Stimulated activated naive CD8-positive, alpha-beta T cell treated with anti-CD3 and anti-CD28 coated beads, Interleukin-15, amount 100 ng/mL, for 72 hours (primary cell): ENCODE results near the gene ZNF587B.
"Not testable (repeated sequence)": the region's sequence is repeated elsewhere in the genome, so short reads cannot be mapped to it uniquely, and the experiment has no call there.

Experiments used
- ATAC-seq: fragments of 150-1000 bp; cut with Tn5 transposase; 2 replicates; pipeline ENCODE4 v1.10.0; 2021; ENCODE audit warnings: mild to moderate bottlenecking, moderate library complexity
- DNase-seq, 2 donors: peaks; one replicate each; pipeline ENCODE4 v3.0.0; 2021 to 2022
- H3K27ac Mint-ChIP-seq, 2 donors: one replicate each; pipeline ENCODE4 v1.8.0; 2022; ENCODE audit warnings: mild to moderate bottlenecking in 2 of 2, mixed read lengths in 2 of 2, moderate library complexity in 2 of 2
- H3K27me3 Mint-ChIP-seq: one replicate; pipeline ENCODE4 v1.8.0; 2022; ENCODE audit warnings: mixed read lengths
- H3K4me1 Mint-ChIP-seq: one replicate; pipeline ENCODE4 v1.8.0; 2022; ENCODE audit warnings: mild to moderate bottlenecking, mixed read lengths
- H3K4me3 Mint-ChIP-seq, 2 donors: one replicate each; pipeline ENCODE4 v1.8.0; 2022; ENCODE audit warnings: mild to moderate bottlenecking in 2 of 2, mixed read lengths in 2 of 2, moderate library complexity in 1 of 2
- H3K9me3 Mint-ChIP-seq, 2 donors: one replicate each; pipeline ENCODE4 v1.8.0; 2022; ENCODE audit warnings: mixed read lengths in 2 of 2

Gene ZNF587B

DNA sequence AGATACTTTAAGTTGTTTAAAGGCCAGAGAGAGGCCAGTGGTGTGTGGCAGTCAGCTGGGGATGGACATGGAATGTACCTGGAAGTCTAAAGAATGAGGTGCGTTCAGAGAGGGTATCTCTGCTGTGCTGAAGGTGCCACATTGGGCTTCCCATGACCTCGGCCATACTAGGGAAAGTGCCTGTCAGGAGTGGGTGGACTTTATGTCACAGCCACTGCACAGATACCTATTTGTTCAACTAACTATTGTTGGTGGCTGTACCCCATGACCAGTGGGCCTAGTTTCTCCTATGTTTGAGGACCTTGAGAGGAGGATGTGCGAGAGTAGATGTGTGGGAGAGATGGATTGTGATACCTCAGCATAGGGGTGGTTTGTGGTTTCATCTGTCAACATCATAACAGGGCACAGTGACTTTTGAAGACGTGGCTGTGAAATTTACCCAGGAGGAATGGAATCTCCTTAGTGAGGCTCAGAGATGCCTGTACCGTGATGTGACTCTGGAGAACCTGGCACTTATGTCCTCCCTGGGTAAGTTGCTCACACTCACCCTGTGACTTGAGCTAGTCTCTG lies 8.6 kb downstream of the ZNF587B start:
- peak; percentile 76 for ATAC-seq
- Mint-ChIP-seq H3K27ac (peak overlapping the region in 1 of 2 donors; percentile 82), H3K4me1 (peaks cover 13% of the 10 kb centered on the region)
- H3K27me3 Mint-ChIP-seq, H3K4me3 Mint-ChIP-seq, DNase-seq, H3K9me3 Mint-ChIP-seq: not testable (repeated sequence)

DNA sequence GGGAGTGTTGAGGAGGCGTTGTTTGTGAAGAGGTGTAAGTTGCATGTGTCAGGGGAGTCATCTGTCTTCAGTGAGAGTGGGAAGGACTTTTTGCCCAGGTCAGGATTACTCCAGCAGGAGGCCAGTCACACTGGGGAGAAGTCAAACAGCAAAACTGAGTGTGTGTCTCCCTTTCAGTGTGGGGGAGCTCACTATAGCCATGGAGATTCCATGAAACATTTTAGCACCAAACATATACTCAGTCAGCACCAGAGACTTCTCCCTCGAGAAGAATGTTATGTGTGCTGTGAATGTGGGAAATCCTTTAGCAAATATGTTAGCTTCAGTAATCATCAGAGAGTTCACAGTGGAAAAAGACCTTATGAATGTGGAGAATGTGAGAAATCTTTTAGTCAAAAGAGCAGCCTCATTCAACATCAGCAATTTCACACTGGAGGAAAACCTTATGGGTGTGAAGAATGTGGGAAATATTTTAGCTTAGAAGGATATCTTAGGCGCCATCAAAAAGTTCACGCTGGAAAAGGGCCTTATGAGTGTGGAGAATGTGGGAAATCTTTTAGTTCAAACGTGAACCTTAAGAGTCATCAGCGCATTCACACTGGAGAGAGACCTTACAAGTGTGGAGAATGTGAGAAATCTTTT lies 11.1 kb downstream of the ZNF587B start:
- no peak overlapping the region for H3K4me3 Mint-ChIP-seq
- peaks cover 13% of the 10 kb centered on the region for H3K4me1 Mint-ChIP-seq
- no peaks in the 10 kb centered on the region for H3K27me3 Mint-ChIP-seq
- H3K27ac Mint-ChIP-seq, result peak overlapping the region in 1 of 2 donors; percentile 1
- DNase-seq (no peak), ATAC-seq (no peak)
- no peaks in the 10 kb centered on the region for H3K9me3 Mint-ChIP-seq

DNA sequence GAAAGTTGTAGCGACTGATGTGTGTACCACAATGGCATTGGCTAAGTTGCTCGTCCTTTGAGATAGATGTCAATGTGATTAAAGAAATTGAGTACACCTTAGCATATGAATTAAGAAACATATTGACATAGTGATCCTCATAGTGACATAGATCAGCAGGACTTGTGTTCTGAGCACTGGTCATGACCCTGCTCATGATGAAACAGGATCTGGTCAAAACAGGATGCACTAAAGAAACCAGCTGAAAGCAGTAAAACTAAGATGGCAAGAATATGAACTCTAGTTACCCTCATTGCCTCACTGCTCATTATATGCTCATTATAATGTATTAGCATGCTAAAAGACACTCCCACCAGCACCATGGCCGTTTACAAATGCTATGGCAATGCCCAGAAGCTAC lies 17.1 kb downstream of the ZNF587B start:
- not testable (repeated sequence) for H3K9me3 Mint-ChIP-seq, H3K4me3 Mint-ChIP-seq, H3K27ac Mint-ChIP-seq, H3K27me3 Mint-ChIP-seq, DNase-seq
- H3K4me1 Mint-ChIP-seq, result peaks cover 22% of the 10 kb centered on the region
- peak; percentile 8 for ATAC-seq

DNA sequence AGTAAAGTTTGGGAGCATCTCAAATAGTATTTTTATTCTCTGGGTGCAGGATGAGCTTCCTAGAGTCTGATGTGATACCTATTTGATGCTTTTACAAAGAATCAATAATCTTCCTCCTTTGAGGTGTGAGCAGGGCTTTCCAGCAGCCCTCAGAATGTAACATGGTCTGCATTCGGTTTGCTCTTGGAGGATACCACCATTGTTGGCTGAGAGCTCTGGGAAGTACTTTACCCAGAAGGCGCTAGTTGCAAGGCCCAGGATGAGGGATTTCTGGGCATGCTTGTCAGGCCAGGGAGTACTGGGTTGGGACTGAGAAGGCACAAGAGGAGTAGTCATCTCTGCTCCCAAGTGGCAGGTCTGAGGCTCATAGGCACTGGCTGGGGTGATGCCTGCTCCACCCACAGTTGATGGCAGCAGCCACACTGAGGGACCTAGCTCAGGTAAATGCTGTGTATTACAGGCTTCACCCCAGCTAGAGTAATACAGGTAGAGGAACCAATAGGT lies 19.1 kb downstream of the ZNF587B start:
- not testable (repeated sequence) for H3K27me3 Mint-ChIP-seq, DNase-seq, ATAC-seq
- peak overlapping the region; percentile 54 to 92 for H3K27ac Mint-ChIP-seq
- H3K9me3 Mint-ChIP-seq, result peaks cover 12 to 13% of the 10 kb centered on the region in 2 donors
- H3K4me1 Mint-ChIP-seq, result peaks cover 22% of the 10 kb centered on the region
- H3K4me3 Mint-ChIP-seq, result peak overlapping the region; percentile 90 to 96

DNA sequence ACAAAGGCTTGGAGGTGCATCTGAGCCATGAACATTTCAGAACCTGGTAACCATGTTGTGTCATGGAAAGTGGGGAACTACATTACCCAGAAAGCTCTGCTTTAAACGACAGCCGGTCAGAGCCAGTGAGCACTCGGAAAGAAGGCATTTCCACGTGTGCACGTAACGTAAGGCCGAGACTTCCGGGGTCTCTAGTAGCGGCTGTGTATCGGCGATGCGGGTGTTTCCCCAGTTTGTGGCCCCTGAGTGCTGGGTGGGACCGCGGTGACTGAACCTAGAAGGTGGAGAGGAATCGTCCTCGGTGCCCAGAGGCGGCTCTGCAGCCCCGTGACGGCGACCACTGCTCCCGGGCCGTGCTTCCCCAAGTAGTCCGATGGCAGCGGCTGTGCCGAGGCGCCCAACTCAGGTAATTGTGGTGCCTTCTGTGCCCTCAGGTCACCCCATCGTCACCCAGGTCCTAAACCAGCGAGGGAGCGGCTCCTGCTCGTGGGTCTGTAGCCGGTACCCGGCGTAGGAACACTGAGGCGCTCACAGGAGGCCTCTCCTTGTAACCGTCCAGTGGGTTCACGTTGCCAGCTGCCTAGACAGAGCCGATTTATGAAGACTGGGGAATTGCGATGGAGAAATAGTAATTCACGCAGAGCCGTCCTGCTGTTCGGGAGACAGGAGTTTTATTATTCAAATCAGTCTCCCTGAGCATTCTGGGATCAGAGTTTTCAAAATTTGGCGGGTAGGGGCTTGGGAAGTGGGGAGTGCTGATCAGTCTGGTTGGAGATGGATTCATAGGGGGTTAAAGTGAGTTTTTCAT lies 19.8 kb downstream of the ZNF587B start, which contains the start of gene ZNF587:
ZNF587 (plus strand) TSS at position 194 of the 808 bp plus-strand sequence; CDS start at position 374, 180 bp downstream.
- DNase-seq (peak; percentile 79 to 85), ATAC-seq (peak; percentile 99)
- Mint-ChIP-seq H3K4me3 (peak within 1 kb of the TSS; percentile 90 to 96), H3K27ac (peak within 1 kb of the TSS; percentile 92 to 99), H3K4me1 (peaks cover 22% of the 10 kb centered on the region), H3K9me3 (peaks cover 12 to 13% of the 10 kb centered on the region in 2 donors)
- not testable (repeated sequence) for H3K27me3 Mint-ChIP-seq

DNA sequence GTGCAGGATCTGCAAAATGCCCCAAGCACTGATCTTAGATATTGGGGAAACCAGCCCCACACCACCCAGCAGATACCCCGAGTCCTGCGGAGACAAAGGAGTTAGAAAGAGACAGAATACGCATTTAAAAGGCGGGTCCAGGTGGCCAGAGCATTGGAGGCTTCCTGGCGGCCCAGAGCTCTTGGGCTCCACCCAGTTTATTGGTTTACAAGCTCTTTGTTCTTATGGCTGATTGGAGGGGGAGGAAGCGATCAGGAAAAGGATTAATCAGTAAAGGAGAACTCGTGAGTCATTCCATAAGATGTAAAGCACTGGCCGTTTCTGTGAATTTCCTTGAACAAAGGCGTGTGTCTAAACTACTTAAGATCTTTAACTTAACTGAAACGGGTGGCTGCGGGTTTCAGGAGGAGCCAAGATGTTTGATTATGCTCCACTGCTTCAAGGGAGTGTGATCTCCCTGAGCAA lies 20.5 kb downstream of the ZNF587B start:
- Mint-ChIP-seq H3K4me1 (peaks cover 22% of the 10 kb centered on the region), H3K4me3 (peak overlapping the region; percentile 90 to 96), H3K9me3 (peaks cover 12 to 13% of the 10 kb centered on the region in 2 donors), H3K27ac (peak overlapping the region; percentile 92 to 99), H3K27me3 (no peaks in the 10 kb centered on the region)
- ATAC-seq, result no peak
- peak in 1 of 2 donors; percentile 12 for DNase-seq

DNA sequence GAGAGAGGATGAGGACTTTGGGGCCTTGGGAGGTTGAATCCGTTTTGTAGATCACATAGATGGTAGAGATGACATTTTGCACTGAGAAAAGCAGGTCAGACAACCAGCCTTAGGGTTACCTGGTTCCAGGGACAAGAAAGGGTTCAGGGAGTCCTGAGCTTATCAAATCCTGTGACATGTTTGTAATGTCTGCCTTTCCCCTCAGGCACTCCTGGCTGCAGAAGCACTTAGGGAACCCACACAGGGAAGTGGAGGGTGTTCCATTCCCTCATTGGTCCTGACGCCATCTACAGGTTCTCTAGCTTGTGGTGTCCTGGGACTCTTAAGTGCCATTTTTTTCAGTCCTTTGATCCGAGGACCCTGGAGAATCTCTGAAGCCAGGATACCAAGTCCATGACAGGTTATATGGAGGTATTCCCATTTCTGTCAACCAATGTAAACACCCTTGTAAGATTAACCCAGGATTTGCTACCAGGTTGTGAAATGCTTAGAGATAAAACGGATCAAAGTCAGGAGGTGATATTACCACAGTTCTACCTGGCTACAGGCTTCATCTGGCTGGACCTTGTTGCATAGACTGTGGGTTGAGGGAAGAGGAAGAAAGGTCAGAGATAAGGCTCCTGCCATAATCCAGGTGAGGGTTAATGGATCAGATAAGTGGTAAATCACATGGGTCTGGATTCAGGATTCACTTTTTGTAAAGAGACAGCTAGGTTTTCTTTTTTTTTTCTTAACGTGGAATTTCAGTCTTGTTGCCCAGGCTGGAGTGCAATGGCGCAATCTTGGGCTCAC lies 21.9 kb downstream of the ZNF587B start:
- Mint-ChIP-seq H3K4me1 (peaks cover 22% of the 10 kb centered on the region), H3K9me3 (peaks cover 17 to 19% of the 10 kb centered on the region in 2 donors)
- H3K4me3 Mint-ChIP-seq, ATAC-seq, H3K27me3 Mint-ChIP-seq, DNase-seq, H3K27ac Mint-ChIP-seq: not testable (repeated sequence)

DNA sequence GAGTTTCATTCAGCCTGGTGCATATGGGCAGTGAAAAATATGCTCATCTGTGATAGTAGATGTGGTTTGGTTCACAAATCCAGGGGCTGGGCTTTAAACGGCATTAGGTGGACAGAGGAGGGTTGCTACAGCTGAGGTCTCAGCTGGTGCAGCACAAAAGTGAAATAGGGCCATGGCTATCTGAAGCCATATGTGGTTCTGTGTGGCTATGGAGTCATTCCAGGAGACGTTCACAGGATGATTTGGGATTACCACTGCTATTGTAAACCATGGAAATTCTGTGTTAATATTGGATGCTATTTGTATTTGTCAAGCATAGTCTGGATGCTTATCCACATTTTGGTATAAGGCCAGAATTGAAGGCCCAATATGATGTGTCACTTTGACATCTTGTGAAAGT lies 24.0 kb downstream of the ZNF587B start:
- H3K27ac Mint-ChIP-seq, result not testable (repeated sequence)

DNA sequence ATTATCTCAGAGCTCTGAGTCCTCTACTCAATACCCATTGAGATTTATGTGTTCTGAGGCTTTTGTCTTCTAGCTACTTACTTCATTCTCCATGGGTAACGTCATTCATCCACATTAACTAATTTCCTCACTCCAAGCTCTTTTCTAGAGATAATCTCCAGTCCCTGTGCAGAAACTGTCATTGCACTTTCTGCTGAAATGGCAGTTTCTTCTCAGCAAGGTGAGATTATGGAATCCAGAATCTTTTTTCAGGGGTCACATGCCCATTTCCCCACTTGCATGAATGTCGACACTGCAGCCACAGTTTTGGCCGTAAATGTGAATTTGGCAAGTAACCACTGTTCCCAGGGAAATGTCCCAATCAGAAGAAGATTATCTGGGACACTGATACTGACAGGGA lies 32.3 kb downstream of the ZNF587B start:
- ATAC-seq, H3K27ac Mint-ChIP-seq, H3K27me3 Mint-ChIP-seq, H3K4me3 Mint-ChIP-seq, DNase-seq, H3K4me1 Mint-ChIP-seq: not testable (repeated sequence)
- H3K9me3 Mint-ChIP-seq, result peaks cover 19 to 22% of the 10 kb centered on the region in 2 donors

More for the DNA sequence above, 24.0 kb downstream of the ZNF587B start:
- not testable (repeated sequence) for ATAC-seq, DNase-seq, H3K27me3 Mint-ChIP-seq, H3K4me3 Mint-ChIP-seq
- Mint-ChIP-seq H3K4me1 (peaks cover 21% of the 10 kb centered on the region), H3K9me3 (peaks cover 21 to 26% of the 10 kb centered on the region in 2 donors)

DNA sequence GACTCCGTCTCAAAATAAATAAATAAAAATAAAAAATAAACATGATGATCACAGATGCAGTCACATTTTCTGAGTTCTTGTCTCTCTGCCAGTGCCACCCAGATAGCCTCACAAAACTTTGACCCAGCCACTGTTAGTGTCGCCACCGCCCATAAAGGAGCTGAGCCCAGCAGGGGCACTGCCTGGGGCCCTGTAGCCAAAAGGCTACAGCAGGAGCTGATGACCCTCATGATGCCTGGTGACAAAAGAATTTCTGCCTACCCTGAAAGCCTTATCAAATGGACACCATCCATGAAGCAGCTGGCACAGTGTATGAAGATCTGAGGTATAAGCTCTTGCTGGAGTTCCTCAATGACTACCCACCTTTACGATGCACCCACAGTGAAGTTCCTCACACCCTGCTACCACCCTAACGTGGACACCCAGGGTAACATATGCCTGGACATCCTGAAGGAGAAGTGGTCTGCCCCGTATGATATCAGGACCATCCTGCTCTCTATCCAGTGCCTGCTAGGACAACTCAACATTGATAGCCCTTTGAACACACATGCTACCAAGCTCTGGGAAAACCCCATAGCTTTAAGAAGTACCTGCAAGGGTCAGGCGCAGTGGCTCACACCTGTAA lies 37.9 kb downstream of the ZNF587B start:
- H3K4me1 Mint-ChIP-seq, result no peaks in the 10 kb centered on the region
- peak overlapping the region in 1 of 2 donors; percentile 27 for H3K27ac Mint-ChIP-seq
- DNase-seq (no peak), ATAC-seq (no peak)
- H3K27me3 Mint-ChIP-seq, result no peaks in the 10 kb centered on the region
- H3K9me3 Mint-ChIP-seq, result peaks cover 27% of the 10 kb centered on the region in 2 donors
- no peak overlapping the region for H3K4me3 Mint-ChIP-seq

DNA sequence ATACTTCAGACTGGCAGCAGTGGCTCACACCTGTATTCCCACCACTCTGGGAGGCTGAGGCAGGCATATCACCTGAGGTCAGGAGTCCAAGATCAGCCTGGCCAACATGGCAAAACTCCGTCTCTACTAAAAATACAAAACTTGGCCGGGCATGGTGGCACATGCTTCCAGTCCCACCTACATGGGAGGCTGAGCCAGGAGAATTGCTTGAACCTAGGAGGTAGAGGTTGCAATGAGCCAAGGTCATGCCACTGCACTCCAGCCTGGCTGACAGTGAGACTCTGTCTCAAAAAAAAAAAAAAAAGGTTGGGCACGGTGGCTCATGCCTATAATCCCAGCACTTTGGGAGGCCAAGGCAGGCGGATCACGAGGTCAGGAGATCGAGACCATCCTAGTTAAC lies 39.6 kb downstream of the ZNF587B start:
- not testable (repeated sequence) for H3K4me3 Mint-ChIP-seq, H3K27me3 Mint-ChIP-seq, H3K4me1 Mint-ChIP-seq, ATAC-seq, DNase-seq
- H3K27ac Mint-ChIP-seq, result peak overlapping the region in 1 of 2 donors; percentile 88
- H3K9me3 Mint-ChIP-seq, result peaks cover 40 to 43% of the 10 kb centered on the region in 2 donors

DNA sequence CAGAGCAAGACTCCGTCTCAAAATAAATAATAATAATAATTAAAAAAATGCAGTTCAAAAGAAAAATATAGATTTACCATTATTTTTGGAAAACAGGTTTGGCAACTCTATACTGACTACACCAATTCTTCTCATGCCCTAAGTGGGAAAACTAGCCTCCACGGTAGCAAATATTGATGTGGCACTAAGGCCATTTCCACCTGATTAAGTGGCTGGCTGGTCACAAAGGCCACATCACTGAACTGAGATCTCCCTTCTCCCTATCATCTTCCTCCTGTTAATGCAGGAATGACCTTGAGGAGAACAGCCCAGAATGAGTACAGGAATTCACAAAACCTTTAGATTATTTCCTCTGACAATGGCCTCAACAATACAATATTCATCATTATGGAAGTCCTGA lies 40.1 kb downstream of the ZNF587B start:
- DNase-seq (no peak), ATAC-seq (no peak)
- Mint-ChIP-seq H3K4me3 (no peak overlapping the region), H3K4me1 (no peaks in the 10 kb centered on the region), H3K27ac (no peak overlapping the region), H3K9me3 (peaks cover 38 to 47% of the 10 kb centered on the region in 2 donors), H3K27me3 (no peaks in the 10 kb centered on the region)

DNA sequence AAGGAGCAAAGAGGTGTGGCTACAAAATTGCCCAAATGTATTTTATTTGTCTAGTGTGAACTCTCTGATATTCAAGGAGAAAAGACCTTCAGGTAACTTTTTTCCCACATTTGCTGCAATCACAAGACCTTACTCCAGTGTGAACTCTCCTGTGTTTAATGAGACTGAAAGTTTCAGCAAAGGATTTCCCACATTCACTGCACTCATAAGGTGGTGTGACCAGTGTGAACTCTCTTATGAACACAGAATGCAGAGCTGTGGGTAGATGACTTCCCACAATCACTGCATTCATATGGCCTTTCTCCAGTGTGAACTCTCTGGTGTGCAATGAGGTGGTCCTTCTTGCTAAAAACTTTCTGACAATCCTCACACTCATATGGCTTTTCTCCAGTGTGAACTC lies 42.4 kb downstream of the ZNF587B start:
- no peak for DNase-seq
- Mint-ChIP-seq H3K9me3 (peaks cover 53 to 70% of the 10 kb centered on the region in 2 donors), H3K4me3 (no peak overlapping the region), H3K4me1 (no peaks in the 10 kb centered on the region), H3K27me3 (no peaks in the 10 kb centered on the region), H3K27ac (no peak overlapping the region)
- no peak for ATAC-seq
